GM10266 (cell line): ENCODE measurements around the gene DCAF11.
A peak's percentile ranks its signal among the peaks of the same experiment; 100 is the strongest.

Experiments
- DNase-seq: peaks from one replicate; pipeline ENCODE4 v3.0.0; 2012; ENCODE audit errors: extremely low spot score
- TF ChIP-seq, protein P1 (sequence below): IDR thresholded peaks from 2 replicates; pipeline ENCODE4 v1.5.1; 2012; ENCODE audit warnings: mild to moderate bottlenecking, low read depth; ENCODE audit not compliant: control insufficient read depth, insufficient read depth; ENCODE audit errors: missing control alignments

Gene DCAF11

DNA sequence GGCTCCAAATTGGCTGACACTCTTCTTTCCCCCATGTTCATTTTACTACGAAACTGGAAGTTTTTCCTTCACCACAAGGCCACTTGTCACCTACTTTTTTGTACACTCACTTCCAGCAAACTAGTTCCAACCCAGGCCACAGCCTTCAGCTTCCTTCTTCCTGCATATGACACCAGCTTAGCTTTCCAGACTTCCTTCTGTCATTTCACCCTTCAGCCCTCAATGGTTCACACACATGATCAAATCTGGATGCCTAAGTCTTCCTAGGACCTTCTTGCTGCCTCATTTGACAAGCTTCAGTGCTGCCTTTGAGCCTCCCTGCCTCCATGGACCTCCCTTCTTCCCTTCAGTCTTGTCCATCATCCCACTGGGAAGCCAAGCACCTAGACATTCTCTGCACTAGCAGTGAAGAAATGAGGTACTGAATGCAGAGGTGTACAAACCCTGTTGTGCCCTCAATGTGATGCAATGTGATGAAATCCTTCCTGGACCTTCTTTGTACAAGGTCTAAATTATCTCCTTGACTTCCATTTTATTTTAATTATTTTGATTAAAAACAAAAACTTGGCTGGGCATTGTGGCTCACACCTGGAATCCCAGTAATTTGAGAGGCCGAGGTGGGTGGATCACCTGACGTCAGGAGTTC, 53.0 kb downstream of the DCAF11 start:
- DNase-seq: no peak

DNA sequence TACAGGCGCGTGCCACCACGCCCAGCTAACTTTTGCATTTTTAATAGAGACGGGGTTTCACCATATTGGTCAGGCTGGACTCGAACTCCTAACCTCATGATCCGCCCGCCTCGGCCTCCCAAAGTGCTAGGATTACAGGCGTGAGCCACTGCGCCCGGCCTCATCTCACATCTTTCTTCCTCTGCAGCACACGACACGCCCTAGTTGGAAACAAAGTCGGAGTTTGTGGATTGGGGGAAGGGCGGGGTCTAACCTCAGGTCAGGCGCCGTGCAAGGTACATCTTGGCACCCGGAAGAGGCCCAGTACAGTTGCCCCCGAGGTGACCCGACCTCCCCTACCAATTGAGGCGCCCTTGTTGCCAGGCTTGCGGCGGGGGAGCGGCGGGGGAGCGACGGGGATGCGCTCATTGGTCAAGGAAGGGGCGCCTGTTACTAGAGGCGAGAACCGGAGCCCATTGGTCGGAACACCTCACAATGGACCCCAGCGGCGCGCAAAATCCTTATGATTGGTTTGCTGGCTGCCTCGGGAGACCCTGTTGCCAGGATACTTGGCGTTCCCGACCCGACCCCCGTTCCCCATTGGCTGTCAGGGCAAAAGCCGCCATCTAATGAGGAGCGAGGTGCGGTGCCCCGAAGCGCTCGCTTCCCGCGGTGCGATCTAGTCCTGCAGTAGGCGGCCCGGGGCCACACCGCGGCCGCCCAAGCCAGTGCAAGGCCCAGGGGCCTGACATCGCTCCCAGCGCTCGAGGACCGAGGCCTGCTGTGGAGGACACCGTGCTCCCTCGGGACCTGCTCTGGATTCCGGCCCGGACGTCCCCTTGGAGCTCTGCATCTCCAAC, 57.1 kb downstream of the DCAF11 start, which contains the start of gene REC8:
Gene REC8 (plus strand): TSS at position 659 of the 839 bp plus-strand sequence. CDS start 473 bp downstream, outside the sequence.
- TF ChIP-seq, protein P1, sequence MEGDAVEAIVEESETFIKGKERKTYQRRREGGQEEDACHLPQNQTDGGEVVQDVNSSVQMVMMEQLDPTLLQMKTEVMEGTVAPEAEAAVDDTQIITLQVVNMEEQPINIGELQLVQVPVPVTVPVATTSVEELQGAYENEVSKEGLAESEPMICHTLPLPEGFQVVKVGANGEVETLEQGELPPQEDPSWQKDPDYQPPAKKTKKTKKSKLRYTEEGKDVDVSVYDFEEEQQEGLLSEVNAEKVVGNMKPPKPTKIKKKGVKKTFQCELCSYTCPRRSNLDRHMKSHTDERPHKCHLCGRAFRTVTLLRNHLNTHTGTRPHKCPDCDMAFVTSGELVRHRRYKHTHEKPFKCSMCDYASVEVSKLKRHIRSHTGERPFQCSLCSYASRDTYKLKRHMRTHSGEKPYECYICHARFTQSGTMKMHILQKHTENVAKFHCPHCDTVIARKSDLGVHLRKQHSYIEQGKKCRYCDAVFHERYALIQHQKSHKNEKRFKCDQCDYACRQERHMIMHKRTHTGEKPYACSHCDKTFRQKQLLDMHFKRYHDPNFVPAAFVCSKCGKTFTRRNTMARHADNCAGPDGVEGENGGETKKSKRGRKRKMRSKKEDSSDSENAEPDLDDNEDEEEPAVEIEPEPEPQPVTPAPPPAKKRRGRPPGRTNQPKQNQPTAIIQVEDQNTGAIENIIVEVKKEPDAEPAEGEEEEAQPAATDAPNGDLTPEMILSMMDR: no peak
- peak; percentile 94 for DNase-seq

More for the DNA sequence above, 53.0 kb downstream of the DCAF11 start:
- TF ChIP-seq, protein P1: no peak

DNA sequence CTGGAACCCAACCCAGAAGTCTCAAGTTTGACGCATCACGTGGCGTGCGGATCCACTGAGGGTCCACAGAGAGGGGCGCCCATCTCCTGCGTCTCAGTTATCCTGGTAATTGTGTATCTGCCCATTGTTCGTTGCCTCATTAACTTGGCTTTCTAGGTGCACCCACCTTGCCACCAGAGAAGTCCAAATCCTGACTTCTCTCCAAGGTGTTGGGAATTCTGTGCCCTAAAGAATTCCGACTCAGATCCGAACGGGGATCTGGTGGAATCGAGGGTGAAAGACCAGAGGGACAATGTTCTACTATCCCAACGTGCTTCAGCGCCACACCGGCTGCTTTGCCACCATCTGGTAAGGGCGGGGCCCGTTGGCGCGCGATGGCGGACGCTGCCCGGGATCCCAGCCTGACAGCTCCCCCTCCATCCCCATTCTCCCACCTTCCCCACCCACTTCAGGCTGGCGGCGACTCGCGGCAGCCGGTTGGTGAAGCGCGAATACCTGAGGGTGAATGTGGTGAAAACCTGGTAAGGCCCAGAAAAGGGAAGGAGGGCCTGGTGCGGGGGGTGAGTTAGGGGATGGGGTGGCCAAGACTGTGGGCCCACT, 57.8 kb downstream of the DCAF11 start:
- DNase-seq: no peak
- TF ChIP-seq, protein P1: no peak

DNA sequence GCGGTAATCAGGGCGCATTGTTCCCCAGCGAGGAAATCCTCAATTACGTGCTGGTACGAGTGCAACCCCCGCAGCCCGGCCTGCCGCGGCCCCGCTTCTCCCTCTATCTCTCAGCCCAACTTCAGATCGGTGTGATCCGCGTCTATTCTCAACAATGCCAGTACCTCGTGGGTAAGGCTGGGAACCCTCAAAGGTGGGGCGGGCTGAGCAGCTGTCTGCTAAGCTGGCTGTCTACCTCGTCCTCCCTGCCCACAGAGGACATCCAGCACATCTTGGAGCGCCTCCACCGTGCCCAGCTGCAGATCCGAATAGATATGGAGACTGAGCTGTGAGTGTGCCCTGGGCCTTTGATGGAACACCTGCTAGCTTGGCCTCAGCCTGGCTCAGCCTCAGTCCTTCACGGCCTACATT, 58.3 kb downstream of the DCAF11 start:
- no peak for DNase-seq
- TF ChIP-seq, protein P1: no peak
